NCI-H2227 (cell line): ENCODE results near the gene UNC80.
A peak's percentile ranks its signal among the peaks of the same experiment; 100 is the strongest.

Source experiments
- DNase-seq: peaks from one replicate; lab custom pipeline; 2025; ENCODE audit not compliant: unreplicated experiment; lab: John Stamatoyannopoulos, UW

UNC80 gene

GRCh38 chr2:209911486-209911885 lies 139.9 kb downstream of the UNC80 start:
- DNase-seq: no peak

- DNase-seq: no peak
Observed at GRCh38 chr2:209913786-209914345, 142.2 kb downstream of the UNC80 start.

- DNase-seq: no peak
Observed at GRCh38 chr2:209917154-209917771, 145.6 kb downstream of the UNC80 start.

- DNase-seq: no peak
Observed at GRCh38 chr2:209918251-209918650, 146.6 kb downstream of the UNC80 start.

- no peak for DNase-seq
Observed at GRCh38 chr2:209922116-209922515, 150.5 kb downstream of the UNC80 start.

GRCh38 chr2:209929369-209929768 lies 157.7 kb downstream of the UNC80 start:
- no peak for DNase-seq

GRCh38 chr2:209933499-209934483 lies 162.2 kb downstream of the UNC80 start:
- DNase-seq: no peak

- DNase-seq: no peak
Observed at GRCh38 chr2:209936106-209936666, 164.6 kb downstream of the UNC80 start.

- no peak for DNase-seq
Observed at GRCh38 chr2:209937893-209938292, 166.3 kb downstream of the UNC80 start.

GRCh38 chr2:209938906-209939305 lies 167.3 kb downstream of the UNC80 start:
- DNase-seq: no peak

- DNase-seq: no peak
Observed at GRCh38 chr2:209940936-209941335, 169.3 kb downstream of the UNC80 start.

- no peak for DNase-seq
Observed at GRCh38 chr2:209942426-209942825, 170.8 kb downstream of the UNC80 start.

GRCh38 chr2:209942936-209943605 lies 171.4 kb downstream of the UNC80 start:
- DNase-seq: no peak

GRCh38 chr2:209943776-209944175 lies 172.1 kb downstream of the UNC80 start:
- no peak for DNase-seq

GRCh38 chr2:209946539-209946938 lies 174.9 kb downstream of the UNC80 start:
- DNase-seq: no peak

- DNase-seq: no peak
Observed at GRCh38 chr2:209956271-209956670, 184.6 kb downstream of the UNC80 start.

GRCh38 chr2:209958016-209958415 lies 186.4 kb downstream of the UNC80 start:
- no peak for DNase-seq

- peak; percentile 23 for DNase-seq
Observed at GRCh38 chr2:209960045-209960444, 188.4 kb downstream of the UNC80 start.

- DNase-seq: peak; percentile 87
Observed at GRCh38 chr2:209960676-209961630, 189.3 kb downstream of the UNC80 start.

- no peak for DNase-seq
Observed at GRCh38 chr2:209965723-209966122, 194.1 kb downstream of the UNC80 start.
